ENCODE data around the gene KRTAP10-5. TPM values are rescaled to one million over a fixed set of nuclear protein-coding genes. Genes with fewer than 3 reads are reported as not detected.

KRTAP10-5 gene
- polyA plus RNA-seq, 1 donor (not counting 4 experiments of a cell fraction or from before 2014, with no cell fraction given): not detected

DNA sequence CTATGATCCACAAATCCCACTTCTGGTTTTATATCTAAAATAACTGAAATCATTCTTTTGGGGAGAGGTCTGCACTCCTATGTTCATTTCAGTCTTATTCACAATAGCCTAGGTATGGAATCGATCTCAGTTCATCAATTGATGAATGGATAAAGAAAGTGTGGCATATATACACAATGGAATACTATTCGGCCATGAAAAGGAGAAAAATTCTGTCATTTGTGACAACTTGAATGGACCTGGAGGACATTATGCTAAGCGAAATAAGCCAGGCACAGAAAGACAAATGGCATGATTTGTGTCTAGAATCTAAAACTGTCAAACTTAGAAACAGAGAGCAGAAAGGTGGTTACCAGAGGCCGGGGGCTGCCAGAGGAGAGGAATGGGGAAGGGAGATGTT lies 26.1 kb upstream of the KRTAP10-5 start:
- DNase-seq (ENCODE audit: low read depth, low spot score): no peak

DNA sequence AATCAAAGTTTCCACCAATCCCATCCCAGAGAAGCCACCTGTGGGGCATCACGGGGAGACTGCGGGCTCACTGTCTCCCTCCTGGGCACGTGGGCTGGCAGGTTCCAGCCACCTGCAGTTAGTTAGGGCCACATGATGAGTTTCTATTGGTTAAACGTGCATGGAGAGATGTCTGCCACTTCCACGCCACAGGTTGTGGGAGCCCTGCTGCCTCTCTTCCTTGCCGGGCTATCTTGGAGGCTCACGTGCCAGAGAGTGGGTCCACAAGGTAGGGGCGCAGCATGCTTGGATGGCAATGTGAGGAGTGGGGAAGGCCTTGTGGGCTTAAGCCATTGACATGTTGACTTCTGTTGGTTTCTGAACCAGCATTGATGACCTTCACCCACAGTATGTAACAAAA lies 23.5 kb upstream of the KRTAP10-5 start:
- no peak overlapping the region for H3K4me3 ChIP-seq (ENCODE audit: control insufficient read depth in 2 of 3, extremely low read depth in 1 of 3, insufficient read depth in 2 of 3, low read depth in 1 of 3, low read length in 3 of 3)
- no peaks in the 10 kb centered on the region for H4K20me1 ChIP-seq (ENCODE audit: control insufficient read depth, extremely low read depth, insufficient read depth, low read length)
- H3K27ac ChIP-seq (ENCODE audit: control insufficient read depth, insufficient read depth, low read length): no peak overlapping the region
- DNase-seq (ENCODE audit: low read depth, low spot score) (no peak), FAIRE-seq (no peak)
- no peaks in the 10 kb centered on the region for H3K4me1 ChIP-seq (ENCODE audit: control insufficient read depth, extremely low read depth, insufficient read depth, low read length)
- H3K27me3 ChIP-seq (ENCODE audit: control insufficient read depth, extremely low read depth, insufficient read depth, low read length): peaks cover 2% of the 10 kb centered on the region
- TF ChIP-seq, protein P1, sequence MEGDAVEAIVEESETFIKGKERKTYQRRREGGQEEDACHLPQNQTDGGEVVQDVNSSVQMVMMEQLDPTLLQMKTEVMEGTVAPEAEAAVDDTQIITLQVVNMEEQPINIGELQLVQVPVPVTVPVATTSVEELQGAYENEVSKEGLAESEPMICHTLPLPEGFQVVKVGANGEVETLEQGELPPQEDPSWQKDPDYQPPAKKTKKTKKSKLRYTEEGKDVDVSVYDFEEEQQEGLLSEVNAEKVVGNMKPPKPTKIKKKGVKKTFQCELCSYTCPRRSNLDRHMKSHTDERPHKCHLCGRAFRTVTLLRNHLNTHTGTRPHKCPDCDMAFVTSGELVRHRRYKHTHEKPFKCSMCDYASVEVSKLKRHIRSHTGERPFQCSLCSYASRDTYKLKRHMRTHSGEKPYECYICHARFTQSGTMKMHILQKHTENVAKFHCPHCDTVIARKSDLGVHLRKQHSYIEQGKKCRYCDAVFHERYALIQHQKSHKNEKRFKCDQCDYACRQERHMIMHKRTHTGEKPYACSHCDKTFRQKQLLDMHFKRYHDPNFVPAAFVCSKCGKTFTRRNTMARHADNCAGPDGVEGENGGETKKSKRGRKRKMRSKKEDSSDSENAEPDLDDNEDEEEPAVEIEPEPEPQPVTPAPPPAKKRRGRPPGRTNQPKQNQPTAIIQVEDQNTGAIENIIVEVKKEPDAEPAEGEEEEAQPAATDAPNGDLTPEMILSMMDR (optimal IDR thresholded peaks at IDR 0.05 in 1 of 3, IDR thresholded peaks at IDR 0.05 in 1 of 3, conservative IDR thresholded peaks at IDR 0.05 in 1 of 3; ENCODE audit: extremely low read depth in 1 of 3, insufficient read depth in 2 of 3, low read length in 3 of 3): no peak
- H3K9ac ChIP-seq (ENCODE audit: control insufficient read depth, extremely low read depth, insufficient read depth, low read length): no peak overlapping the region
- H3K9me1 ChIP-seq (ENCODE audit: control insufficient read depth, extremely low read depth, insufficient read depth, low read length): no peaks in the 10 kb centered on the region
- no peak overlapping the region for H2AFZ ChIP-seq (ENCODE audit: control insufficient read depth, low read length)
- dilution Hi-C loops (cut with MboI; ENCODE audit: extremely low pct_ligation_motif_present, low sequenced_read_pairs): no loop called here
- no peak overlapping the region for H3K4me2 ChIP-seq (ENCODE audit: control insufficient read depth, extremely low read depth, insufficient read depth, low read depth, low read length)
- no peaks in the 10 kb centered on the region for H3K9me3 ChIP-seq (ENCODE audit: control insufficient read depth, low read depth, low read length)
- no peaks in the 10 kb centered on the region for H3K36me3 ChIP-seq (ENCODE audit: control insufficient read depth in 2 of 2, extremely low read depth in 1 of 2, insufficient read depth in 2 of 2, low read length in 2 of 2)
- H3K79me2 ChIP-seq (ENCODE audit: control insufficient read depth, insufficient read depth, low read length): no peaks in the 10 kb centered on the region

More for the DNA sequence above, 26.1 kb upstream of the KRTAP10-5 start:
- H3K27ac ChIP-seq (ENCODE audit: control insufficient read depth, insufficient read depth, low read length): no peak overlapping the region
- no peak overlapping the region for H3K9ac ChIP-seq (ENCODE audit: control insufficient read depth, extremely low read depth, insufficient read depth, low read length)
- H3K9me3 ChIP-seq (ENCODE audit: control insufficient read depth, low read depth, low read length): peaks cover 1% of the 10 kb centered on the region
- no peak overlapping the region for H3K4me3 ChIP-seq (ENCODE audit: control insufficient read depth in 2 of 3, extremely low read depth in 1 of 3, insufficient read depth in 2 of 3, low read depth in 1 of 3, low read length in 3 of 3)
- FAIRE-seq: no peak
- peaks cover 2% of the 10 kb centered on the region for H3K27me3 ChIP-seq (ENCODE audit: control insufficient read depth, extremely low read depth, insufficient read depth, low read length)
- TF ChIP-seq EZH2 (IDR thresholded peaks at IDR 0.05; ENCODE audit: low read length): no peak
- TF ChIP-seq, protein P1 (optimal IDR thresholded peaks at IDR 0.05 in 1 of 3, IDR thresholded peaks at IDR 0.05 in 1 of 3, conservative IDR thresholded peaks at IDR 0.05 in 1 of 3; ENCODE audit: extremely low read depth in 1 of 3, insufficient read depth in 2 of 3, low read length in 3 of 3): no peak
- no peaks in the 10 kb centered on the region for H3K79me2 ChIP-seq (ENCODE audit: control insufficient read depth, insufficient read depth, low read length)
- no peaks in the 10 kb centered on the region for H3K36me3 ChIP-seq (ENCODE audit: control insufficient read depth in 2 of 2, extremely low read depth in 1 of 2, insufficient read depth in 2 of 2, low read length in 2 of 2)
- H3K9me1 ChIP-seq (ENCODE audit: control insufficient read depth, extremely low read depth, insufficient read depth, low read length): no peaks in the 10 kb centered on the region
- no peaks in the 10 kb centered on the region for H3K4me1 ChIP-seq (ENCODE audit: control insufficient read depth, extremely low read depth, insufficient read depth, low read length)
- dilution Hi-C loops (cut with MboI; ENCODE audit: extremely low pct_ligation_motif_present, low sequenced_read_pairs): no loop called here
- H3K4me2 ChIP-seq (ENCODE audit: control insufficient read depth, extremely low read depth, insufficient read depth, low read depth, low read length): no peak overlapping the region
- H2AFZ ChIP-seq (ENCODE audit: control insufficient read depth, low read length): no peak overlapping the region
- H4K20me1 ChIP-seq (ENCODE audit: control insufficient read depth, extremely low read depth, insufficient read depth, low read length): no peaks in the 10 kb centered on the region
